GM19025 (cell line): ENCODE measurements around the gene PRRT1B.

Source experiments
- ATAC-seq: cut with Tn5 transposase; IDR thresholded peaks from one replicate; pipeline ENCODE4 v1.9.1; 2021; ENCODE audit warnings: mild to moderate bottlenecking, low read depth, moderate library complexity; ENCODE audit not compliant: unreplicated experiment

PRRT1B gene

GRCh38 chr9:131593936-131594665 is 48.8 kb downstream of the PRRT1B start:
- ATAC-seq, result no peak

- no peak for ATAC-seq
Measured at GRCh38 chr9:131594906-131595665, 49.8 kb downstream of the PRRT1B start.

- ATAC-seq, result no peak
Measured at GRCh38 chr9:131595696-131596429, 50.5 kb downstream of the PRRT1B start.

- ATAC-seq, result no peak
Measured at GRCh38 chr9:131596430-131596743, 51.1 kb downstream of the PRRT1B start.

- no peak for ATAC-seq
Measured at GRCh38 chr9:131597246-131597645, 51.9 kb downstream of the PRRT1B start.

- no peak for ATAC-seq
Measured at GRCh38 chr9:131598121-131598520, 52.8 kb downstream of the PRRT1B start.

- ATAC-seq, result no peak
Measured at GRCh38 chr9:131601683-131602181, 56.4 kb downstream of the PRRT1B start.

- ATAC-seq, result no peak
Measured at GRCh38 chr9:131603199-131603598, 57.9 kb downstream of the PRRT1B start.

- no peak for ATAC-seq
Measured at GRCh38 chr9:131603711-131604439, 58.6 kb downstream of the PRRT1B start.

GRCh38 chr9:131605770-131606590 is 60.7 kb downstream of the PRRT1B start:
- ATAC-seq, result no peak

GRCh38 chr9:131606896-131607567 is 61.7 kb downstream of the PRRT1B start:
- no peak for ATAC-seq

GRCh38 chr9:131607591-131607990 is 62.3 kb downstream of the PRRT1B start:
- no peak for ATAC-seq

GRCh38 chr9:131608493-131609037 is 63.2 kb downstream of the PRRT1B start:
- ATAC-seq, result no peak
